ENCODE results near the gene NTM. TPM values are rescaled to one million over a fixed set of nuclear protein-coding genes. Genes with fewer than 3 reads are reported as not detected.

NTM gene
- total and polyA plus RNA-seq, 7 donors = 0.07 to 1.1 (median 0.22) TPM; not detected in 2

DNA sequence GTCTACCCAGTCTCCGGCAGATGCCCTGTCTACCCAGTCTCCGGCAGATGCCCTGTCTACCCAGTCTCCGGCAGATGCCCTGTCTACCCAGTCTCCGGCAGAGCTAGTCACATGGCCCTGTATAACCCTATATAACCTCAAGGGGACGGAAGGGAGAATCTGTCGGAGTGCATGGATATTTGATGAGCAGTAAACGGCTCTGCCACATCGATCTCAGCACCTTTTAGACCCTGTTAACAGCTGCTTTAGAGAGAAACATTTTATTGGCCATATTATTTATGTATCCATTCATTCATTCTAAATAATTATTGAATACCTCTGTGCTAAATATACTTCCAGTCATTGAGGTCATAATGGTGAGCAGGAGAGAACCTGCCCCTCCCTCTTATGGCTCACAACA is 228.9 kb downstream of the NTM start:
- intact Hi-C loops (cut with DNase I) = no loop called here
- ATAC-seq (no peak), DNase-seq (no peak)
- Histone ChIP-seq H3K27me3 (ENCODE audit: insufficient read depth in 3 of 3, low read length in 2 of 3) (no peaks in the 10 kb centered on the region), H3K4me1 (no peaks in the 10 kb centered on the region), H3K4me3 (no peak overlapping the region), H3K36me3 (ENCODE audit: insufficient read depth in 1 of 2, low read depth in 1 of 2) (no peaks in the 10 kb centered on the region), H3K27ac (no peak overlapping the region), H3K9me3 (no peaks in the 10 kb centered on the region)
- TF ChIP-seq, protein P1, sequence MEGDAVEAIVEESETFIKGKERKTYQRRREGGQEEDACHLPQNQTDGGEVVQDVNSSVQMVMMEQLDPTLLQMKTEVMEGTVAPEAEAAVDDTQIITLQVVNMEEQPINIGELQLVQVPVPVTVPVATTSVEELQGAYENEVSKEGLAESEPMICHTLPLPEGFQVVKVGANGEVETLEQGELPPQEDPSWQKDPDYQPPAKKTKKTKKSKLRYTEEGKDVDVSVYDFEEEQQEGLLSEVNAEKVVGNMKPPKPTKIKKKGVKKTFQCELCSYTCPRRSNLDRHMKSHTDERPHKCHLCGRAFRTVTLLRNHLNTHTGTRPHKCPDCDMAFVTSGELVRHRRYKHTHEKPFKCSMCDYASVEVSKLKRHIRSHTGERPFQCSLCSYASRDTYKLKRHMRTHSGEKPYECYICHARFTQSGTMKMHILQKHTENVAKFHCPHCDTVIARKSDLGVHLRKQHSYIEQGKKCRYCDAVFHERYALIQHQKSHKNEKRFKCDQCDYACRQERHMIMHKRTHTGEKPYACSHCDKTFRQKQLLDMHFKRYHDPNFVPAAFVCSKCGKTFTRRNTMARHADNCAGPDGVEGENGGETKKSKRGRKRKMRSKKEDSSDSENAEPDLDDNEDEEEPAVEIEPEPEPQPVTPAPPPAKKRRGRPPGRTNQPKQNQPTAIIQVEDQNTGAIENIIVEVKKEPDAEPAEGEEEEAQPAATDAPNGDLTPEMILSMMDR (IDR thresholded peaks at IDR 0.05) = no peak
- 59 to 84% (median 68%) methylated on average over 8 of the region's 8 CpGs for WGBS, 3 donors

DNA sequence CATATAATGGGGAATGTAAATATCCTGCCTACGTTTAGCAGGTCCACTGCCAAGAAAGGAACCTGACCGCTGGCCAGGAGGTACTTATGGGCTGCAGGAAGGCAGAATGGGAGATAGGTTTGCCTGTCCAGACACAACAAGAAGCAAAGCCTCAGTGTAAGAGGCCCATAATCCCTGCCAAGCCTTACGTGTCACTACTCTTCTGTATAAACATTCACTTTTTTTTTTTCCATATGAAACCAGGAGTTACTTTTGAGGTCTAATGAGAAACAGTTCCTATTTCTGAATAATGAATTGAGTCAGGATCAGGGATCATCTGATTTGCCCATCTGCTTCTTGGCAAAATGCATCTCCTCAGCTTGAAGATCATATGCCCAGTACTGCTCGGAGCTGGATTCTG is 230.2 kb downstream of the NTM start:
- TF ChIP-seq, protein P1 (IDR thresholded peaks at IDR 0.05) = no peak
- H3K27ac ChIP-seq = no peak overlapping the region
- no peaks in the 10 kb centered on the region for H3K27me3 ChIP-seq (ENCODE audit: insufficient read depth in 3 of 3, low read length in 2 of 3)
- H3K9me3 ChIP-seq = no peaks in the 10 kb centered on the region
- ATAC-seq (no peak), DNase-seq (no peak)
- H3K4me1 ChIP-seq = no peaks in the 10 kb centered on the region
- intact Hi-C loops (cut with DNase I) = no loop called here
- no peak overlapping the region for H3K4me3 ChIP-seq
- WGBS, 3 donors = 68 to 76% (median 72%) methylated on average over 4 of the region's 4 CpGs
- no peaks in the 10 kb centered on the region for H3K36me3 ChIP-seq (ENCODE audit: insufficient read depth in 1 of 2, low read depth in 1 of 2)

DNA sequence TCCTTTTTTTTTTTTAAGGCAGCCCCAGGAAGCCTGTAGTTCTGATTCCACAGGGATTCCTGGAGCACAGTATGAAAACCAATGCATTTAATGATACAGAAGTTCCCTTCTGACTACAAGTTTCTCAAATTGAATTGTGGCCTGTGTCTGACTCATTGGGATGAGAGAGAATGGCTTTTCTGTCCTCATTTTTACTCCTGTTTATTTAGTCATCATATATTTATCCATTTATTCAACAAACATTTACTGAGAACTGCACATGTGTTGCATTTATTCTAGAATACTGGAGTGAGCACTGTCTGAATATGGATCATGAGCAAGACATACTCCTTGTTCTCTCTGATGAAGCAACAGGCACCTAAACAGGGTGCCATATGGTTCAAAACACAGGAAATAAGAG is 231.2 kb downstream of the NTM start:
- TF ChIP-seq, protein P1 (IDR thresholded peaks at IDR 0.05) = no peak
- Histone ChIP-seq H3K9me3 (no peaks in the 10 kb centered on the region), H3K27ac (no peak overlapping the region), H3K27me3 (ENCODE audit: insufficient read depth in 3 of 3, low read length in 2 of 3) (no peaks in the 10 kb centered on the region), H3K36me3 (ENCODE audit: insufficient read depth in 1 of 2, low read depth in 1 of 2) (no peaks in the 10 kb centered on the region), H3K4me3 (no peak overlapping the region), H3K4me1 (no peaks in the 10 kb centered on the region)
- ATAC-seq (no peak), DNase-seq (no peak)
- intact Hi-C loops (cut with DNase I) = no loop called here

DNA sequence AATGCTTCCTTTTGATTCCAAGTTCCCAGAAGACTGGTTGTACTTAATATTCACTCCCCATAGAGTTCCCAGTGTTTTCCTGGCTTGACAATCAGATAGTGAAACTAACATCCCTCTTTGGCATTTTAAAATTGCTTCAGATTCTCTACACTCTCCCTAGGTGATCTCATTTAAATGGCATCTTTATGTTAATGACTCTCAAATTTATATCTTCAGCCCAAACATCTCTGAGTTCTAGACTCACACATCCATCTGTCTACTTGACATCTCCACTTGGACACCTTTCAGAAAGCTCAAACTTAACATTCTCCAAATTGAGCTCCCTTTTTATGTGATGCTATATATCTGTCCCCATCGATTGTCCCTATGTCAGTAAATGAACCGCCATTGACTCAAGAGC is 232.0 kb downstream of the NTM start:
- TF ChIP-seq, protein P1 (IDR thresholded peaks at IDR 0.05) = no peak
- Histone ChIP-seq H3K36me3 (ENCODE audit: insufficient read depth in 1 of 2, low read depth in 1 of 2) (no peaks in the 10 kb centered on the region), H3K27ac (no peak overlapping the region), H3K27me3 (ENCODE audit: insufficient read depth in 3 of 3, low read length in 2 of 3) (no peaks in the 10 kb centered on the region), H3K4me1 (no peaks in the 10 kb centered on the region), H3K9me3 (no peaks in the 10 kb centered on the region), H3K4me3 (no peak overlapping the region)
- ATAC-seq = no peak
- 92 to 96% (median 96%) methylated on average over 2 of the region's 2 CpGs for WGBS, 3 donors
- intact Hi-C loops (cut with DNase I) = no loop called here
- DNase-seq = no peak

DNA sequence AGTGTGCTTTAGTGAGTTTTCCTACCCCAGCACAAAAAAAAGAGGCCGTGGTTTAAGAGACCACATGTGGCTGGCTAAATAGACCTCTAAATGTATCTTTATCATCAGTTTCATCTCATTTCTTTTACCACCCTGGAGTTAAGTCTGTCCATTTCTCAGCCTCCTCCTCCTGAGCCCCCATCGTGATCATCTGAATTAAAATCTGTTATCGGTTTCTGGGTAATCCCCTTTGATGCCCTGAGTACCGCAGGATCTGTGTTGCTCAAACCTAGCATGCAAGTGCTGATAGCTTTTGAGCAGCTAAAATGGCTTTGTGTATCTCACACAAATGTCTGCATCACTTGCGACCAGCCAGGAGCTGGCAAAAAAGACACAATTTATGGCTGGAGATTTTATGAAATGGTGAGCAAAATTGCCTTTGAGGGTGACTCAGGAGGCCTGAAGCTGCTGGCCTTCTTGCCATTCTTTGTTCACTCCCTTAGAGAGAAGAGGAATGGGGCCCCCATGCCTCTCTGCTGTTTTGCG is 236.5 kb downstream of the NTM start:
- H3K36me3 ChIP-seq (ENCODE audit: insufficient read depth in 1 of 2, low read depth in 1 of 2) = no peaks in the 10 kb centered on the region
- 81 to 86% (median 82%) methylated on average over 6 of the region's 6 CpGs for WGBS, 3 donors
- TF ChIP-seq, protein P1 (IDR thresholded peaks at IDR 0.05) = no peak
- H3K27ac ChIP-seq = no peak overlapping the region
- intact Hi-C loops (cut with DNase I) = no loop called here
- no peak overlapping the region for H3K4me3 ChIP-seq
- peaks cover 0 to 7% (median 0%) of the 10 kb centered on the region in 3 donors for H3K27me3 ChIP-seq (ENCODE audit: insufficient read depth in 3 of 3, low read length in 2 of 3)
- no peaks in the 10 kb centered on the region for H3K9me3 ChIP-seq
- DNase-seq (no peak), ATAC-seq (no peak)
- H3K4me1 ChIP-seq = no peaks in the 10 kb centered on the region

Data from psoas muscle (tissue), 8 donors.